K562 (cell line): ENCODE data around the gene OLFM3. TPM values are rescaled to one million over a fixed set of nuclear protein-coding genes. Genes with fewer than 3 reads are reported as not detected.

ENCODE experiments used
- CBX1 ChIP-seq: sonication (generic); IDR thresholded peaks from 2 replicates; pipeline ENCODE4 v1.6.1; 2016; ENCODE audit warnings: antibody characterized with exemption, low read depth, mild to moderate bottlenecking
- polyA plus RNA-seq, 8 experiments: library from polyadenylated mRNA; depleted of rRNA in 4 of 8; stranded (reverse) in 5 of 8; unstranded in 3 of 8; fragments of >200 nt; fragmentation: Nextera tagmentation in 2 of 8; fragmentation: Illumina TruSeq in 1 of 8; extraction: Ambion mirVana in 2 of 8; extraction: Trizol in 1 of 8; gene quantifications; 2 replicates each; pipeline versions ENCODE4 v1.2.1 to v1.2.3, GENCODE V29; 2011 to 2014; ENCODE audit warnings: inconsistent platforms in 1 of 8, missing spikeins in 1 of 8
- total RNA-seq, 7 experiments: library from RNA; depleted of rRNA in 6 of 7; stranded (reverse); fragments of >200 nt in 6 of 7; fragmentation: Illumina TruSeq in 2 of 7; extraction: Trizol in 2 of 7; gene quantifications; 2 replicates each; pipeline versions ENCODE4 v1.2.1 to v1.2.3, GENCODE V29; 2011 to 2021; ENCODE audit warnings: low replicate concordance in 1 of 7
- TF ChIP-seq, protein P1 (sequence below), 2 experiments: fragments of 450-650 bp; formaldehyde crosslinking in 1 of 2; IDR thresholded peaks; 2 replicates each; pipeline versions ENCODE4 v1.4.0 to v1.6.1; 2014 to 2020; ENCODE audit warnings: mild to moderate bottlenecking in 2 of 2, borderline replicate concordance in 1 of 2, low read depth in 1 of 2
- TF ChIP-seq, protein P2 (sequence below): fragments of 450-650 bp; IDR thresholded peaks from 2 replicates; pipeline ENCODE4 v1.6.1; 2018; ENCODE audit not compliant: partially characterized antibody

Gene OLFM3
- total and polyA plus RNA-seq, 9 of the 15 experiments (the other 6 are each of a cell fraction or from before 2014, with no cell fraction given) = 0.07 TPM; not detected in 8

DNA sequence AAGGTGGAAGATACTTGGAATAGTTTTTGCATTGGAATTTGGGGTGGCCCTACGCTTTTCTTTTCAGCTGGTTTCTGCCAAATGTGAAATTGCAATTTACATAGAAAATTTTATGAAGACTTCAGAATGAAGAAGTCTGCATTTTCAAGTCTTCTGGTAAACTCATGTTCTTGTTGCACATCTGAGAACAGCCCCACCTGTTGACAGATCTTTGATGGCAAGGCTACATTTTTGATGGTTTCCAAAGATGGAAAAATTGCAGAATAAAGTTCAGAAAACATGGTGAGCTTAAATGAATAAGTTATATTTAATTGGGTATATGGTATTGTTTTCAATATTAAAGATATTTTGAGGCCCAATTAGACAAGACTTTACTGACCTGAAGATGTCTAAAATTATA is 25.4 kb downstream of the OLFM3 start (continued):
- TF ChIP-seq, protein P1, sequence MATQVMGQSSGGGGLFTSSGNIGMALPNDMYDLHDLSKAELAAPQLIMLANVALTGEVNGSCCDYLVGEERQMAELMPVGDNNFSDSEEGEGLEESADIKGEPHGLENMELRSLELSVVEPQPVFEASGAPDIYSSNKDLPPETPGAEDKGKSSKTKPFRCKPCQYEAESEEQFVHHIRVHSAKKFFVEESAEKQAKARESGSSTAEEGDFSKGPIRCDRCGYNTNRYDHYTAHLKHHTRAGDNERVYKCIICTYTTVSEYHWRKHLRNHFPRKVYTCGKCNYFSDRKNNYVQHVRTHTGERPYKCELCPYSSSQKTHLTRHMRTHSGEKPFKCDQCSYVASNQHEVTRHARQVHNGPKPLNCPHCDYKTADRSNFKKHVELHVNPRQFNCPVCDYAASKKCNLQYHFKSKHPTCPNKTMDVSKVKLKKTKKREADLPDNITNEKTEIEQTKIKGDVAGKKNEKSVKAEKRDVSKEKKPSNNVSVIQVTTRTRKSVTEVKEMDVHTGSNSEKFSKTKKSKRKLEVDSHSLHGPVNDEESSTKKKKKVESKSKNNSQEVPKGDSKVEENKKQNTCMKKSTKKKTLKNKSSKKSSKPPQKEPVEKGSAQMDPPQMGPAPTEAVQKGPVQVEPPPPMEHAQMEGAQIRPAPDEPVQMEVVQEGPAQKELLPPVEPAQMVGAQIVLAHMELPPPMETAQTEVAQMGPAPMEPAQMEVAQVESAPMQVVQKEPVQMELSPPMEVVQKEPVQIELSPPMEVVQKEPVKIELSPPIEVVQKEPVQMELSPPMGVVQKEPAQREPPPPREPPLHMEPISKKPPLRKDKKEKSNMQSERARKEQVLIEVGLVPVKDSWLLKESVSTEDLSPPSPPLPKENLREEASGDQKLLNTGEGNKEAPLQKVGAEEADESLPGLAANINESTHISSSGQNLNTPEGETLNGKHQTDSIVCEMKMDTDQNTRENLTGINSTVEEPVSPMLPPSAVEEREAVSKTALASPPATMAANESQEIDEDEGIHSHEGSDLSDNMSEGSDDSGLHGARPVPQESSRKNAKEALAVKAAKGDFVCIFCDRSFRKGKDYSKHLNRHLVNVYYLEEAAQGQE (IDR thresholded peaks at IDR 0.05; ENCODE audit: borderline replicate concordance) = no peak
- TF ChIP-seq, protein P1 (CRISPR knock-in tag; IDR thresholded peaks at IDR 0.05; ENCODE audit: low read depth) = no peak
- TF ChIP-seq, protein P2, sequence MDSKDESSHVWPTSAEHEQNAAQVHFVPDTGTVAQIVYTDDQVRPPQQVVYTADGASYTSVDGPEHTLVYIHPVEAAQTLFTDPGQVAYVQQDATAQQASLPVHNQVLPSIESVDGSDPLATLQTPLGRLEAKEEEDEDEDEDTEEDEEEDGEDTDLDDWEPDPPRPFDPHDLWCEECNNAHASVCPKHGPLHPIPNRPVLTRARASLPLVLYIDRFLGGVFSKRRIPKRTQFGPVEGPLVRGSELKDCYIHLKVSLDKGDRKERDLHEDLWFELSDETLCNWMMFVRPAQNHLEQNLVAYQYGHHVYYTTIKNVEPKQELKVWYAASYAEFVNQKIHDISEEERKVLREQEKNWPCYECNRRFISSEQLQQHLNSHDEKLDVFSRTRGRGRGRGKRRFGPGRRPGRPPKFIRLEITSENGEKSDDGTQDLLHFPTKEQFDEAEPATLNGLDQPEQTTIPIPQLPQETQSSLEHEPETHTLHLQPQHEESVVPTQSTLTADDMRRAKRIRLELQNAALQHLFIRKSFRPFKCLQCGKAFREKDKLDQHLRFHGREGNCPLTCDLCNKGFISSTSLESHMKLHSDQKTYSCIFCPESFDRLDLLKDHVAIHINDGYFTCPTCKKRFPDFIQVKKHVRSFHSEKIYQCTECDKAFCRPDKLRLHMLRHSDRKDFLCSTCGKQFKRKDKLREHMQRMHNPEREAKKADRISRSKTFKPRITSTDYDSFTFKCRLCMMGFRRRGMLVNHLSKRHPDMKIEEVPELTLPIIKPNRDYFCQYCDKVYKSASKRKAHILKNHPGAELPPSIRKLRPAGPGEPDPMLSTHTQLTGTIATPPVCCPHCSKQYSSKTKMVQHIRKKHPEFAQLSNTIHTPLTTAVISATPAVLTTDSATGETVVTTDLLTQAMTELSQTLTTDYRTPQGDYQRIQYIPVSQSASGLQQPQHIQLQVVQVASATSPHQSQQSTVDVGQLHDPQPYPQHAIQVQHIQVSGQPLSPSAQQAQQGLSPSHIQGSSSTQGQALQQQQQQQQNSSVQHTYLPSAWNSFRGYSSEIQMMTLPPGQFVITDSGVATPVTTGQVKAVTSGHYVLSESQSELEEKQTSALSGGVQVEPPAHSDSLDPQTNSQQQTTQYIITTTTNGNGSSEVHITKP = no peak
- TF ChIP-seq CBX1 = no peak
